K562 (cell line): Measurements from ENCODE around the gene NDUFA5. TPM values are rescaled to one million over a fixed set of nuclear protein-coding genes. Genes with fewer than 3 reads are reported as not detected.

Source experiments
- ATF6 ChIP-seq: sonication (generic); formaldehyde crosslinking; IDR thresholded peaks from 2 replicates; pipeline ENCODE4 v1.4.0; 2020; ENCODE audit warnings: mild to moderate bottlenecking, missing genetic modification reagents
- GATAD2A ChIP-seq: fragments of 450-650 bp; IDR thresholded peaks from 2 replicates; pipeline ENCODE4 v1.6.1; 2017
- GTF2E2 ChIP-seq: fragments of 200-800 bp; sonication (Bioruptor generic); IDR thresholded peaks from 2 replicates; pipeline ENCODE4 v1.6.1; 2016; ENCODE audit warnings: missing genetic modification characterization, missing compliant biosample characterization
- HOMEZ ChIP-seq: fragments of 250-450 bp; sonication (Bioruptor Pico); IDR thresholded peaks from 2 replicates; pipeline ENCODE4 v1.4.0; 2020; ENCODE audit warnings: mild to moderate bottlenecking, moderate library complexity
- KDM5B ChIP-seq: fragments of 200-600 bp; sonication (generic); IDR thresholded peaks from 2 replicates; pipeline ENCODE4 v1.6.1; 2012; ENCODE audit warnings: low read depth, mild to moderate bottlenecking, moderate library complexity, low read length, control low read depth, inconsistent platforms; ENCODE audit not compliant: insufficient replicate concordance
- KLF10 ChIP-seq: fragments of 250-450 bp; sonication (Bioruptor Pico); IDR thresholded peaks from 2 replicates; pipeline ENCODE4 v1.6.1; 2021; ENCODE audit warnings: matching md5 sums
- MYBL2 ChIP-seq, 2 experiments: fragments of 450-650 bp in 1 of 2; sonication (generic) in 1 of 2; formaldehyde crosslinking in 1 of 2; IDR thresholded peaks; 2 replicates each; pipeline versions ENCODE4 v1.6.1 to v1.8.1; 2017 to 2022; ENCODE audit warnings: borderline replicate concordance in 1 of 2, inconsistent platforms in 1 of 2, low read depth in 1 of 2, mild to moderate bottlenecking in 1 of 2, missing genetic modification reagents in 1 of 2, moderate library complexity in 1 of 2
- NR3C1 ChIP-seq: sonication (generic); formaldehyde crosslinking; IDR thresholded peaks from 2 replicates; pipeline ENCODE4 v1.8.1; 2022; ENCODE audit warnings: missing genetic modification reagents
- NR4A1 ChIP-seq, 2 experiments: fragments of 250-450 bp in 1 of 2; fragments of 450-650 bp in 1 of 2; sonication (Bioruptor Pico) in 1 of 2; IDR thresholded peaks; 2 replicates each; pipeline versions ENCODE4 v1.4.0 to v1.6.1; 2016 to 2020; ENCODE audit warnings: mild to moderate bottlenecking in 2 of 2, missing compliant biosample characterization in 1 of 2, missing genetic modification characterization in 1 of 2, moderate library complexity in 1 of 2
- RBM17 ChIP-seq: fragments of 200-400 bp; formaldehyde crosslinking; IDR thresholded peaks from 2 replicates; pipeline ENCODE4 v1.6.1; 2017; ENCODE audit warnings: low read depth, mild to moderate bottlenecking, low read length, borderline replicate concordance
- RNF219 ChIP-seq: fragments of 250-450 bp; sonication (Bioruptor Pico); IDR thresholded peaks from 2 replicates; pipeline ENCODE4 v1.5.0; 2022; ENCODE audit warnings: mild to moderate bottlenecking
- RUNX1 ChIP-seq: sonication (generic); IDR thresholded peaks from 2 replicates; pipeline ENCODE4 v1.6.1; 2016; ENCODE audit warnings: antibody characterized with exemption, low read depth
- SIN3A ChIP-seq, 2 experiments: fragments of 150-350 bp in 1 of 2; IDR thresholded peaks; 2 replicates each; pipeline ENCODE4 v1.6.1; 2011 to 2016; ENCODE audit warnings: borderline replicate concordance in 2 of 2, low read depth in 2 of 2, low read length in 2 of 2, mild to moderate bottlenecking in 2 of 2, moderate library complexity in 2 of 2; ENCODE audit not compliant: control insufficient read depth in 1 of 2
- ZBTB9 ChIP-seq: fragments of 450-650 bp; formaldehyde crosslinking; IDR thresholded peaks from 2 replicates; pipeline ENCODE4 v1.4.0; 2020; ENCODE audit warnings: mild to moderate bottlenecking, moderate library complexity
- ZNF212 ChIP-seq: fragments of 450-650 bp; formaldehyde crosslinking; IDR thresholded peaks from 2 replicates; pipeline ENCODE4 v1.4.0; 2020; ENCODE audit warnings: mild to moderate bottlenecking
- ZNF699 ChIP-seq: fragments of 250-450 bp; sonication (Bioruptor Pico); IDR thresholded peaks from 2 replicates; pipeline ENCODE4 v1.8.0; 2021; ENCODE audit warnings: mild to moderate bottlenecking, moderate library complexity; ENCODE audit not compliant: insufficient replicate concordance
- ZNF76 ChIP-seq: fragments of 250-450 bp; sonication (Bioruptor Pico); IDR thresholded peaks from 2 replicates; pipeline ENCODE4 v1.4.0; 2020; ENCODE audit warnings: mild to moderate bottlenecking, moderate library complexity, borderline replicate concordance
- ZNF77 ChIP-seq: fragments of 250-450 bp; sonication (Bioruptor Pico); IDR thresholded peaks from 2 replicates; pipeline ENCODE4 v1.5.0; 2020
- polyA plus RNA-seq, 8 experiments: library from polyadenylated mRNA; depleted of rRNA in 4 of 8; stranded (reverse) in 5 of 8; unstranded in 3 of 8; fragments of >200 nt; fragmentation: Nextera tagmentation in 2 of 8; fragmentation: Illumina TruSeq in 1 of 8; extraction: Ambion mirVana in 2 of 8; extraction: Trizol in 1 of 8; gene quantifications; 2 replicates each; pipeline versions ENCODE4 v1.2.1 to v1.2.3, GENCODE V29; 2011 to 2014; ENCODE audit warnings: inconsistent platforms in 1 of 8, missing spikeins in 1 of 8
- total RNA-seq, 7 experiments: library from RNA; depleted of rRNA in 6 of 7; stranded (reverse); fragments of >200 nt in 6 of 7; fragmentation: Illumina TruSeq in 2 of 7; extraction: Trizol in 2 of 7; gene quantifications; 2 replicates each; pipeline versions ENCODE4 v1.2.1 to v1.2.3, GENCODE V29; 2011 to 2021; ENCODE audit warnings: low replicate concordance in 1 of 7

Gene NDUFA5
- total and polyA plus RNA-seq, 9 of the 15 experiments (the other 6 are each of a cell fraction or from before 2014, with no cell fraction given): 155 to 677 (median 269) TPM

GRCh38 chr7:123499211-123499970 lies 58.2 kb downstream of the NDUFA5 start (continued):
- peak; percentile 88 for TF ChIP-seq HOMEZ
- TF ChIP-seq ZNF77: no peak
- peak; percentile 97; the same call in 1 of the 2 replicates for TF ChIP-seq NR4A1 (CRISPR knock-in tag; IDR thresholded peaks at IDR 0.05)
- TF ChIP-seq NR4A1 (tag; IDR thresholded peaks at IDR 0.05): peak; percentile 98
- no peak for TF ChIP-seq ATF6 (CRISPR knock-in tag)
- TF ChIP-seq NR3C1 (CRISPR knock-in tag): no peak
- TF ChIP-seq RBM17: no peak
- TF ChIP-seq ZNF212 (CRISPR knock-in tag): peak; percentile 96
- no peak for TF ChIP-seq RUNX1
- TF ChIP-seq KLF10 (CRISPR knock-in tag): 0 out of 2 replicates have a peak, but pooled peaks have one; percentile 61
- peak; percentile 51 for TF ChIP-seq ZNF699 (CRISPR knock-in tag)
- TF ChIP-seq RNF219 (CRISPR knock-in tag): peak; percentile 91
- no peak for TF ChIP-seq GATAD2A
- peak; percentile 98 for TF ChIP-seq ZNF76 (CRISPR knock-in tag)
- peak; percentile 97 for TF ChIP-seq ZBTB9 (CRISPR knock-in tag)
- TF ChIP-seq KDM5B: no peak
- no peak for TF ChIP-seq SIN3A (IDR thresholded peaks at IDR 0.05; ENCODE audit: borderline replicate concordance in 2 of 2, control insufficient read depth in 1 of 2, low read depth in 2 of 2, low read length in 2 of 2)
- no peak for TF ChIP-seq MYBL2 (IDR thresholded peaks at IDR 0.05; ENCODE audit: low read depth)
- no peak for TF ChIP-seq MYBL2 (CRISPR knock-in tag; IDR thresholded peaks at IDR 0.05; ENCODE audit: borderline replicate concordance)
- TF ChIP-seq GTF2E2 (tag): no peak
